HCT116 (cell line): ENCODE results near the gene ITPK1. TPM values are rescaled to one million over a fixed set of nuclear protein-coding genes. Genes with fewer than 3 reads are reported as not detected.

Source experiments
- ATAC-seq: fragments of 200-7000 bp; cut with Tn5 transposase; 2 replicates; pipeline ENCODE4 v1.9.1; 2020; ENCODE audit warnings: mild to moderate bottlenecking, moderate library complexity
- BruUV-seq: library from RNA; stranded (reverse); fragments of 400-500 nt; replicated peaks from 2 replicates; lab custom pipeline; 2021; lab: Mats Ljungman, UMichigan
- CTCF ChIA-PET: fragments of 300-600 bp; sonication (Branson Sonifier 250); formaldehyde crosslinking; loops from one replicate; lab custom pipeline; 2021; ENCODE audit warnings: antibody characterized with exemption; lab: Charles Lee
- POLR2A ChIA-PET: fragments of 300-600, 350-600 bp; sonication (Branson Sonifier 250); formaldehyde crosslinking; loops from one replicate; lab custom pipeline; 2021; ENCODE audit warnings: antibody characterized with exemption; lab: Charles Lee
- RAD21 ChIA-PET, 2 experiments: fragments of 300-600 bp; sonication (Branson Sonifier 250); formaldehyde crosslinking; loops; one replicate each; lab custom pipeline; 2023; ENCODE audit warnings: low total read pairs in 2 of 2; ENCODE audit not compliant: uncharacterized antibody in 2 of 2, unreplicated experiment in 2 of 2, low non-redundant PET in 1 of 2; lab: Charles Lee
- DNase-seq: peaks from one replicate; pipeline ENCODE4 v3.0.0-alpha.2; 2010; ENCODE audit warnings: low read depth, low spot score
- H2AFZ ChIP-seq: fragments of 200-600 bp; shearing (Covaris generic), sonication (generic); 2 replicates; pipeline ENCODE4 v1.6.1; 2017; ENCODE audit warnings: low read depth, mixed run types, mixed read lengths, antibody characterized with exemption, low read length; ENCODE audit not compliant: poor library complexity, severe bottlenecking
- H3K27ac ChIP-seq: 2 replicates; pipeline ENCODE4 v1.5.1; 2012; ENCODE audit warnings: low read depth, low read length
- H3K27me3 ChIP-seq: fragments of 200-600 bp; sonication (generic); 2 replicates; pipeline ENCODE4 v1.6.1; 2016; ENCODE audit warnings: mixed run types, low read length, mixed read lengths; ENCODE audit not compliant: insufficient read depth
- H3K36me3 ChIP-seq, 2 experiments: fragments of 200-500 bp in 1 of 2; fragments of 200-600 bp in 1 of 2; sonication (Bioruptor generic) in 1 of 2; sonication (generic) in 1 of 2; 2 replicates each; pipeline versions ENCODE4 v1.5.1 to v1.6.1; 2014 to 2016; ENCODE audit warnings: low read length in 2 of 2, inconsistent platforms in 1 of 2, mixed read lengths in 1 of 2, mixed run types in 1 of 2; ENCODE audit not compliant: insufficient read depth in 2 of 2, control insufficient read depth in 1 of 2
- H3K4me1 ChIP-seq, 2 experiments: fragments of 200-600 bp in 1 of 2; sonication (generic) in 1 of 2; 2 replicates each; pipeline versions ENCODE4 v1.5.1 to v1.6.1; 2012 to 2017; ENCODE audit warnings: low read length in 2 of 2, inconsistent platforms in 1 of 2, mild to moderate bottlenecking in 1 of 2, mixed read lengths in 1 of 2, mixed run types in 1 of 2, moderate library complexity in 1 of 2; ENCODE audit not compliant: insufficient read depth in 2 of 2, control insufficient read depth in 1 of 2
- H3K4me2 ChIP-seq: fragments of 200-600 bp; sonication (generic); 2 replicates; pipeline ENCODE4 v1.6.1; 2017; ENCODE audit warnings: mixed run types, low read length, mixed read lengths
- H3K4me3 ChIP-seq, 2 experiments: fragments of 200-600 bp in 1 of 2; sonication (generic) in 1 of 2; replicated peaks in 1 of 2; 2 replicates each; pipeline ENCODE4 v1.5.1; 2011 to 2016; ENCODE audit warnings: low read length in 2 of 2, control low read depth in 1 of 2, low read depth in 1 of 2, mild to moderate bottlenecking in 1 of 2, mixed read lengths in 1 of 2, mixed run types in 1 of 2
- H3K79me2 ChIP-seq: fragments of 200-600 bp; sonication (generic); 2 replicates; pipeline ENCODE4 v1.6.1; 2017; ENCODE audit warnings: mild to moderate bottlenecking, mixed run types, low read length, moderate library complexity, mixed read lengths; ENCODE audit not compliant: insufficient read depth
- H3K9ac ChIP-seq: fragments of 200-600 bp; sonication (generic); 2 replicates; pipeline ENCODE4 v1.6.1; 2016; ENCODE audit warnings: low read length, mixed read lengths
- H3K9me2 ChIP-seq: fragments of 200-600 bp; sonication (generic), shearing (Covaris generic); 2 replicates; pipeline ENCODE4 v1.6.1; 2017; ENCODE audit warnings: mixed run types, mild to moderate bottlenecking, moderate library complexity; ENCODE audit not compliant: insufficient read depth
- H3K9me3 ChIP-seq, 2 experiments: fragments of 200-500 bp in 1 of 2; fragments of 200-600 bp in 1 of 2; sonication (Bioruptor generic) in 1 of 2; sonication (generic) in 1 of 2; 2 replicates each; pipeline ENCODE4 v1.6.1; 2014 to 2017; ENCODE audit warnings: low read length in 2 of 2, mixed read lengths in 2 of 2, inconsistent platforms in 1 of 2, low read depth in 1 of 2, mild to moderate bottlenecking in 1 of 2, mixed run types in 1 of 2, moderate library complexity in 1 of 2; ENCODE audit not compliant: control insufficient read depth in 1 of 2, insufficient read depth in 1 of 2
- H4K20me1 ChIP-seq: fragments of 200-600 bp; sonication (generic), shearing (Covaris generic); 2 replicates; pipeline ENCODE4 v1.6.1; 2017; ENCODE audit warnings: mixed run types, mild to moderate bottlenecking, moderate library complexity; ENCODE audit not compliant: insufficient read depth
- CBX3 ChIP-seq: IDR thresholded peaks from 2 replicates; pipeline ENCODE4 v1.6.1; 2012; ENCODE audit warnings: low read depth
- CTCF ChIP-seq, 3 experiments: fragments of 200-600 bp in 1 of 3; sonication (generic) in 1 of 3; IDR thresholded peaks in 2 of 3; conservative IDR thresholded peaks in 1 of 3; 2 replicates each; pipeline ENCODE4 v1.5.1; 2012 to 2017; ENCODE audit warnings: low read depth in 2 of 3, low read length in 2 of 3, antibody characterized with exemption in 1 of 3, borderline replicate concordance in 1 of 3, control low read depth in 1 of 3, mild to moderate bottlenecking in 1 of 3, mixed read lengths in 1 of 3, mixed run types in 1 of 3, moderate library complexity in 1 of 3; ENCODE audit not compliant: insufficient read depth in 1 of 3
- EGR1 ChIP-seq: IDR thresholded peaks from 2 replicates; pipeline ENCODE4 v1.6.1; 2012; ENCODE audit warnings: low read depth
- EZH2 ChIP-seq: fragments of 200-600 bp; sonication (generic); IDR thresholded peaks from 2 replicates; pipeline ENCODE4 v1.6.1; 2017; ENCODE audit warnings: antibody characterized with exemption, mixed run types
- FOSL1 ChIP-seq: IDR thresholded peaks from 2 replicates; pipeline ENCODE4 v1.6.1; 2012; ENCODE audit warnings: low read depth
- MAX ChIP-seq: IDR thresholded peaks from 2 replicates; pipeline ENCODE4 v1.6.1; 2012
- POLR2A ChIP-seq: IDR thresholded peaks from 2 replicates; pipeline ENCODE4 v1.7.0; 2011; ENCODE audit warnings: borderline replicate concordance; ENCODE audit not compliant: insufficient read depth, insufficient read length; ENCODE audit errors: extremely low read depth
- RAD21 ChIP-seq: IDR thresholded peaks from 2 replicates; pipeline ENCODE4 v1.6.1; 2012; ENCODE audit warnings: low read depth, mild to moderate bottlenecking
- SIN3A ChIP-seq: IDR thresholded peaks from 2 replicates; pipeline ENCODE4 v1.6.1; 2012; ENCODE audit warnings: low read depth
- SRF ChIP-seq: IDR thresholded peaks from 2 replicates; pipeline ENCODE4 v1.6.1; 2012; ENCODE audit warnings: low read depth
- YY1 ChIP-seq: IDR thresholded peaks from 2 replicates; pipeline ENCODE4 v1.6.1; 2011; ENCODE audit warnings: low read length, low read depth, moderate library complexity, mild to moderate bottlenecking; ENCODE audit not compliant: insufficient replicate concordance; ENCODE audit errors: extremely low read depth
- ZFX ChIP-seq: fragments of 450-650 bp; IDR thresholded peaks from 2 replicates; pipeline ENCODE4 v1.6.1; 2017
- intact Hi-C: fragments of 100-400 bp; cut with micrococcal nuclease; formaldehyde crosslinking; loops from 2 replicates; pipeline ENCODE4 v1.10.0; 2022
- total RNA-seq: library from RNA; stranded (reverse); gene quantifications from one replicate; pipeline ENCODE4 v1.2.1, GENCODE V29; 2021; ENCODE audit not compliant: unreplicated experiment

The ITPK1 gene
- total RNA-seq, 1 experiment from 2014 or later = 70.2 TPM

- Histone ChIP-seq H3K9me2 (no peaks in the 10 kb centered on the region), H3K9me3 (no peaks in the 10 kb centered on the region), H3K27me3 (no peaks in the 10 kb centered on the region), H3K27ac (no peak overlapping the region), H3K9ac (no peak overlapping the region), H2AFZ (no peak overlapping the region), H3K4me1 (no peaks in the 10 kb centered on the region), H4K20me1 (no peaks in the 10 kb centered on the region), H3K36me3 (no peaks in the 10 kb centered on the region), H3K4me3 (no peak overlapping the region), H3K79me2 (no peaks in the 10 kb centered on the region), H3K4me2 (no peak overlapping the region)
- DNase-seq (no peak), ATAC-seq (no peak)
- CTCF ChIA-PET = interaction anchor here (1.5 kb wide), 1 partner anchor 37 kb away, joined by 3 read pairs; no protein-coding TSS in a partner anchor
- no TSS peak for BruUV-seq
- intact Hi-C loops = no loop called here
- POLR2A ChIA-PET = no interaction called here
- RAD21 ChIA-PET = interaction anchor here in 1 of 2 experiments (0.6 kb wide), 1 partner anchor 11 kb away, joined by 4 read pairs; no protein-coding TSS in a partner anchor
- TF ChIP-seq CBX3 = no peak
- TF ChIP-seq, all 23 proteins: peak for 0
Observed at GRCh38 chr14:93150227-93151208, 34.8 kb upstream of the ITPK1 start.

- BruUV-seq = no TSS peak
- intact Hi-C loops = no loop called here
- H2AFZ ChIP-seq = no peak overlapping the region
- H3K36me3 ChIP-seq = no peaks in the 10 kb centered on the region
- no peak overlapping the region for H3K4me3 ChIP-seq
- ChIA-PET RAD21 (no interaction called here), POLR2A (no interaction called here), CTCF (no interaction called here)
- no peak overlapping the region for H3K27ac ChIP-seq
- DNase-seq = no peak
- H3K9me2 ChIP-seq = no peaks in the 10 kb centered on the region
- H3K79me2 ChIP-seq = no peaks in the 10 kb centered on the region
- no peaks in the 10 kb centered on the region for H4K20me1 ChIP-seq
- no peaks in the 10 kb centered on the region for H3K4me1 ChIP-seq
- no peaks in the 10 kb centered on the region for H3K27me3 ChIP-seq
- H3K4me2 ChIP-seq = no peak overlapping the region
- H3K9ac ChIP-seq = no peak overlapping the region
- H3K9me3 ChIP-seq = no peaks in the 10 kb centered on the region
- no peak for ATAC-seq
- TF ChIP-seq EGR1 (no peak), FOSL1 (no peak), POLR2A (no peak), MAX (no peak), EZH2 (no peak), CTCF (IDR thresholded peaks at IDR 0.05 in 2 of 3, conservative IDR thresholded peaks at IDR 0.05 in 1 of 3; ENCODE audit: borderline replicate concordance in 1 of 3, insufficient read depth in 1 of 3, low read depth in 2 of 3, low read length in 2 of 3) (no peak), ZFX (no peak), YY1 (no peak), SRF (no peak), RAD21 (no peak), SIN3A (no peak)
- TF ChIP-seq, all 23 proteins: peak for 0
Observed at GRCh38 chr14:93148979-93149378, 33.3 kb upstream of the ITPK1 start.
